Brain pericyte (primary cell): ENCODE results near the gene ATAD2B.

Source experiments
- DNase-seq: peaks from one replicate; pipeline ENCODE4 v3.0.0-alpha.2; 2012; ENCODE audit warnings: low read depth, low spot score

ATAD2B gene

DNA sequence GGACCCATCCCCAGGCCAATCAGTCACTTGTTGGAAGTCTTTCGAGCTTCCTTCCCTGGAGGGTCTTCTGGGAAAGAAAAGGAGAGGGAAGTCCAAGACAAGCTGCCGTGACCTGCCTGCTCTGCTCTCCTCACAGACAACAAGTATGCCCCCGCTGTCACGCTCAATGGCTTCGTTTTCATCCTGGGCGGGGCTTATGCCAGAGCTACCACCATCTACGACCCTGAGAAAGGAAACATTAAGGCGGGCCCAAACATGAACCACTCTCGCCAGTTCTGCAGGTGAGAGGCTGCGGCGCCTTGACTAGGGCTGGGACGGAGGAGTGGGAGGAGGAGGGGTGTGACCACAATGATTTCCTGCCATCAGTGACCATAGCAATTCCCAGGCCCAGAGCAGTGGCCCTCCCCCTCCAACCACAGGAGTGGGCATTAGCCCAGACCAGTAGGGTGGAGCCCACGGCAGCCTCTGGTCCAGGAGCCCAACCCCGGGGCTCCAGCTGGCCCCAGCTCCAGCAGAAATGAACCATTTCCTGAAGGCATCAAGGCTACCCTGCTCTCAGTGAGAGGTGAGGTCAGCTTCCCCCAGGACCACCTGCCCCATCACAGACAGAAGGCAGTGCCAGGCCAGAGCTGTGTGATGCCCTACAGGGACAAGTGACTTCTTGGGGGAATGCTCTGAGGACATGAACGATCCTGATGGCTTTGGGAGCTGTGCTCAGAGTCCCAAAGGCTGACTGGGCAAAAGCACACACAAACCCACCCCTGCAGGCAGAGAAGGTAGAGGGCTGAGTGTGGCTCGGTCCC lies 223.1 kb downstream of the ATAD2B start:
- DNase-seq, result no peak

DNA sequence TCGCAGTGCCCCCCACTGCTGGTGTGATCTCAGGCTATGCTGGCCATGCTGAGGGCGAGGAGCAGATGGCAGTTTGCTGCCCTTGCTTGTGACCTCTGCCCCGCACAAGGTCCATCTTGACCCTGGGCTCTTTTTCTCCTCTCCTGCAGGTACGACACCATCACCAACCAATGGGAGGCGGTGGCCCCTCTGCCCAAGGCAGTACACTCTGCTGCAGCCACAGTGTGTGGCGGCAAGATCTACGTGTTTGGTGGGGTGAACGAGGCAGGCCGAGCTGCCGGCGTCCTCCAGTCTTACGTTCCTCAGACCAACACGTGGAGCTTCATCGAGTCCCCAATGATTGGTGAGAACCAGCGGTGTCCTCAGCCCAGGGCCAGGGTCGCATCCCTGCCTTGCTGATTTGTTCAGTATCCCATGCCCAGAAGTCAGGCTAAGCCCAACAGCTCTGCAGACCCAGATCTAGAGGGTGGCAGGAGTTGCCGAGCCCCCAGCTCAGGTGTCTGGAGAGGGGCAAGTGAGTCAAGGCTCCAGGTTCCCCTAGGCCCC lies 223.8 kb downstream of the ATAD2B start:
- DNase-seq, result no peak

DNA sequence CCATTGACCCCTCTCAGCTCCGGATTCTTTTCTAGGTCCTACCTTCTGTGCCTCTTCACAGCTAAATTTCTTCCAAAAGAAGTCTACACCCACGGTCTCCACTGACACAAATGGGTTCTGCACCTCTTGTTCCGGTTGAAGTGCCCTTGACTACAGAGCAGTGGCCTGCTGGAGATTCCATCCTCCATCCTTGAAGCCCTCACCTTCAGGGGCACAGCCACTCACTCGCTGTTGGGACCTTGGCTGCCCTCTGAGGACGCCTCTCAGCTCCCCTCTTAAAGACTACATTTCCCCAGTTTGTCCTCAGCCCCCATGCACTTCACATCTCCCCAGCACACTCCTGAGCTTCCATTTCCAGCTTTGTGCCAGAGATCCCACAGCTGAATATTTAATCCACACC lies 226.3 kb downstream of the ATAD2B start:
- DNase-seq, result no peak

DNA sequence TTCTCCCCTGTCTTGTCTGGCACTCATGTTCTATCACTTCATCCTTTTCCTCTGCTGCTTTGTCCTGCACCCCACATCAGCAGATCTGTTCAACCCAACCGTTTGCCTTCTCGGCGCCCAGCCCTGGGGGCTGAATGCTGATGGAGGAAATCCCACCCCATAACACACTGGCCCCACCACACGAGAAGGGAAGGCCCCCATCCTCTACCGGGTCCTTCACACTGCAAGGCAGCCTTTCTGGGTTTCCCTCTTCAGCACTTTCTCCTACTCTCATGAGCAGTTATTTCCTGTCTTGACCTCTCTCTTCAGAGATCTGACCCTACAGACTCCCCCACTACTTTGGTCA lies 227.4 kb downstream of the ATAD2B start:
- no peak for DNase-seq

DNA sequence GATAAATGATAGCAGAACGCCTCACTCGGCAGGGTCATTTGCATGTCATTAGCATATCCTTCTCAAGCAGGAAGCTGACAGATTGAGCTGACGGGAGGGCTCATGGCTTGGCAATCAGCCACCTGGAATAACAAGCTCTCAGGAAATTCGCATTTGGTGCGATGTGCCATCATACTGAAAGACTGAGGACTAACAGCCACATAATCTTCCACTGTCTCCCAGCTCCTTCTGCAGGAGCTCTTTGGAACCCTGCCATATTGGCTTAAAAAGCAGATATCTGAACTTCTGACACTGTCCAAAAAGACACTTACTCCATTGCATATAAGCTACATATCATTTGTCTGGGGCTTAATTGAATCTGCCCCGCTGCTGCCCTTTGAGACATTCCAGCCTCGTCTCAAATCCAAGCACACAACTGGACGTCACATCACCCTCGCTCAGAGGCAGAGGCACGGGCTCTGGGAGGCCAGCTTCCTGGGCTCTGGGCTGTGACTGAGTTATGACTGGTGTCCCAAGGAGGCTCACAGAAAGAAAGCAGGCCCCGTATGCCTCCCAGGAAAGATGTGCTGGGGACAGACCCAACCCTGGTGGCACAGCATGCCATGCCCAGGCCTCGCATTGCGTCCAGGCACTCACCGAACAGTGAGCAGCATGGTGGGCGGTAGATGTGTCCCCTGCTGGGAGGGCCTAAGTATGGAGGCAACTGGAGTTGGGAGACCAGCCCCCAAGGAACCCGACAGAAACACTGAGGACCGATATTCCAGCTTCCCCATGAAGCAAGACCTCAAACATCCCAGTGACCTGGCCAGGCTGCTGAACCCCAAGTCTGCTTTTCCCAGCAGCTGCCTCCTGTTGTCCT lies 228.0 kb downstream of the ATAD2B start:
- no peak for DNase-seq
